ENCODE data around the gene PECR.
"Not testable (repeated sequence)": the region's sequence is repeated elsewhere in the genome, so short reads cannot be mapped to it uniquely, and the experiment has no call there.

Gene PECR

DNA sequence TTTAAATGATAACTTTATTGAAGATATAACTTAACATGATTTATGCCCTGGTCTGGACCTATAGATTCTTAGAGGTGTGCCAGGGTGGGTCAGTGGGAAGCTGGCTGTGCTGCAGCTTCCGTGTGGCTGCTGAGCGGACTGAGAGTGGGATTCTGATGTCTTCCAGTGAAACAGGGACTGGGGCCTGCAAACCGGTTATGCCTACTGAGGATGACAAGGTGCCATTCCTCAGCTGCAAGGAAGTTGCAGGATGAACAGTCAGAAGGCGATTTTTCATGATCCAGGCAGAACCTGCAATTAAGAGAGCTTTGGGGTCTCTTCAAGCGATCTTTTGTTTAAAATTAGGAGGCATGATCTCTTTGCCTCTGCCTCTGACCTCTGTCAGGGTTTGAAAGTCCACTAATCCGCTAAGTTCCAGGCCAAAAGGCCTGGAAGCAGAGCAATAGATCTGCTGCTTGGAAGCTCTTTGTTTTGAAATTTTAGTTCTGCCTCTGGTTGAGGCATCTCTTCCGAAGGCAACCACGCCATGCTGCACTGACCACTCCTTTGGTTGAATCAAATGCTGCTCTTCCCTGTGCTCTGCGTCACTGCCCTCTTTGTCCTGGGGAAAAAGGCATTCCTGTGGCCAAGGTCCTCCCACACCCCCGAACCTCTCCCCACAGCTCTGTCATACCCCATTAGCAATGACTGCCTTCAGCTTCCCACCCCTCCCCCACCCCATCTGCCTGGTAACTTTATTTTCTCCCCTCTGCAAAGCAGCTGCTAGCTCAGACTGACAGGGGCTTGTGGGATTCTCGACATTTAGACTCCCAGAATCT is 2.1 kb upstream of the PECR start:
- Mint-ChIP-seq H3K36me3 (no peaks in the 10 kb centered on the region), H3K4me1 (peaks cover 57% of the 10 kb centered on the region), H3K9me3 (no peaks in the 10 kb centered on the region), H3K4me3 (peak overlapping the region; percentile 93), H3K27ac (peak overlapping the region; percentile 94)
- ATAC-seq (no peak), DNase-seq (ENCODE audit: low spot score in 2 of 2) (no peak)

- Mint-ChIP-seq H3K27ac (peak overlapping the region; percentile 94), H3K4me3 (peak overlapping the region; percentile 93), H3K9me3 (no peaks in the 10 kb centered on the region), H3K36me3 (no peaks in the 10 kb centered on the region), H3K4me1 (peaks cover 56% of the 10 kb centered on the region)
- no peak for ATAC-seq
- DNase-seq (ENCODE audit: low spot score in 2 of 2): no peak
Measured at GRCh38 chr2:216082805-216083204, 1.2 kb upstream of the PECR start.

DNA sequence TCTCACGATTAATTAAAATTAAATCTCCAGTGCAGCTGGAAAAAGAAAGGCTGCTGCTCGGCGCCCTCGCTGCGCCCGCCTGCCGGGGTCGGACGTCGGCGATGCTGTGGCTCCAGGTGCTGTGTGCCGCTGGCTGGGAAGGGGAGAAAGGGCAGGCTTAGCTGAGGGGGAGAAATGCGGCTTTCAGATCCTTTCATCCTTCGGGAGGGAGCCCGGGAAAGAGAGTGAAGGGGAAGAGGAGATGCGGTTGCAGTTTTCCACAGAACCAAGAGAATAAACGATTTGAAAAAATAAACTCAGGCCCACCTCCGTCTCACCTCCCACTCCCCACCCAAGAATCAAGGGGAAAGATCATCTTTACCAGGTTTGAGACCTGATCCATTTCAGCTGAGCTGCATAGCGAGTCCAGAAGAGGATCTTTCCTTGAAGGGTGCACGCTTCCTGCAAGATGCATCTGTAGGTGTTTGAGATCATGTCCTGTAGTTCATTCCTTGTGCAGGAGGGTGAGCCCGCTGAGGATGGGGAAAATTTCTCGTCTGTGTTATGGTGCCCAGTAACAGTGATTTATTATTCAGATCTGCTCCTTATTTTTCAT is 605 bp upstream of the PECR start:
- Mint-ChIP-seq H3K4me1 (peaks cover 56% of the 10 kb centered on the region), H3K9me3 (no peaks in the 10 kb centered on the region), H3K4me3 (peak overlapping the region; percentile 93), H3K27ac (peak overlapping the region; percentile 94), H3K36me3 (no peaks in the 10 kb centered on the region)
- peak; percentile 29 for ATAC-seq
- DNase-seq (ENCODE audit: low spot score in 2 of 2): no peak

GRCh38 chr2:216081012-216081411 is 597 bp downstream of the PECR start:
- Mint-ChIP-seq H3K4me3 (peak overlapping the region; percentile 93), H3K36me3 (no peaks in the 10 kb centered on the region), H3K9me3 (no peaks in the 10 kb centered on the region), H3K4me1 (peaks cover 48% of the 10 kb centered on the region), H3K27ac (peak overlapping the region; percentile 94)
- DNase-seq (ENCODE audit: low spot score in 2 of 2) (no peak), ATAC-seq (no peak)

DNA sequence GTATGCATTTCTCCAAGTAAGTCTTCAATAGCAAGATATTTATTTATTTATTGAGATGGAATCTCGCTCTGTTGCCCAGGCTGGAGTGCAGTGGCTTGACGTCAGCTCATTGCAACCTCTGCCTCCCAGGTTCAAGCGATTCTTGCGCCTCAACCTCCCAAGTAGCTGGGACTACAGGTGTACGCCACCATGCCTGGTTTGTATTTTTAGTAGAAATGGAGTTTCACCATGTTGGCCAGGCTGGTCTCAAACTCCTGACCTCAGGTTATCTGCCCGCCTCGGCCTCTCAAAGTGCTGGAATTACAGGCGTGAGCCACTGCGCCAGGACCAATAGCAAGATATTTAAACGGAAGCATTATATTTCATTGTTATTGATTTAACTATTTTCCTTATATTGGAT is 1.6 kb downstream of the PECR start:
- H3K4me3 Mint-ChIP-seq: peak overlapping the region; percentile 93
- peaks cover 44% of the 10 kb centered on the region for H3K4me1 Mint-ChIP-seq
- ATAC-seq; H3K9me3 Mint-ChIP-seq; DNase-seq (ENCODE audit: low spot score in 2 of 2); H3K36me3 Mint-ChIP-seq; H3K27ac Mint-ChIP-seq: not testable (repeated sequence)

DNA sequence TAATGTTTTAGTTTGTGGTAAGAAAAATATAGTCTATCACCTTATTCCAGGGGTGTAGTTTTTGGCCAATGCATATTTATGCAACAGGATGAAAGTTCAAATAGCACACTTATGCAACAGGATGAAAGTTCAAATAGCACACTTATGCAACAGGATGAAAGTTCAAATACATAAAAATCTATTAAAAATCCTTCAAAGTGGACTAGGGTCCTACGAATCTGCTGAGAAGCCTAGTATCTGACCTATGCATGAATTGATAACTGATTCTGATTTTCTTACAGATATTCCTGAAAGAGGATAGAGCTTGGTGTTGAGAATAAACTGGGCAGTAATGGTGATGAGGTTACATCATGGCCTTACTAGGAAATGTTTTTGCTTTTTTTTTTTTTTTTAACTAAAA is 2.8 kb downstream of the PECR start:
- ATAC-seq (no peak), DNase-seq (ENCODE audit: low spot score in 2 of 2) (no peak)
- Mint-ChIP-seq H3K9me3 (no peaks in the 10 kb centered on the region), H3K27ac (no peak overlapping the region), H3K4me1 (peaks cover 42% of the 10 kb centered on the region), H3K4me3 (no peak overlapping the region), H3K36me3 (peaks cover 8% of the 10 kb centered on the region)

DNA sequence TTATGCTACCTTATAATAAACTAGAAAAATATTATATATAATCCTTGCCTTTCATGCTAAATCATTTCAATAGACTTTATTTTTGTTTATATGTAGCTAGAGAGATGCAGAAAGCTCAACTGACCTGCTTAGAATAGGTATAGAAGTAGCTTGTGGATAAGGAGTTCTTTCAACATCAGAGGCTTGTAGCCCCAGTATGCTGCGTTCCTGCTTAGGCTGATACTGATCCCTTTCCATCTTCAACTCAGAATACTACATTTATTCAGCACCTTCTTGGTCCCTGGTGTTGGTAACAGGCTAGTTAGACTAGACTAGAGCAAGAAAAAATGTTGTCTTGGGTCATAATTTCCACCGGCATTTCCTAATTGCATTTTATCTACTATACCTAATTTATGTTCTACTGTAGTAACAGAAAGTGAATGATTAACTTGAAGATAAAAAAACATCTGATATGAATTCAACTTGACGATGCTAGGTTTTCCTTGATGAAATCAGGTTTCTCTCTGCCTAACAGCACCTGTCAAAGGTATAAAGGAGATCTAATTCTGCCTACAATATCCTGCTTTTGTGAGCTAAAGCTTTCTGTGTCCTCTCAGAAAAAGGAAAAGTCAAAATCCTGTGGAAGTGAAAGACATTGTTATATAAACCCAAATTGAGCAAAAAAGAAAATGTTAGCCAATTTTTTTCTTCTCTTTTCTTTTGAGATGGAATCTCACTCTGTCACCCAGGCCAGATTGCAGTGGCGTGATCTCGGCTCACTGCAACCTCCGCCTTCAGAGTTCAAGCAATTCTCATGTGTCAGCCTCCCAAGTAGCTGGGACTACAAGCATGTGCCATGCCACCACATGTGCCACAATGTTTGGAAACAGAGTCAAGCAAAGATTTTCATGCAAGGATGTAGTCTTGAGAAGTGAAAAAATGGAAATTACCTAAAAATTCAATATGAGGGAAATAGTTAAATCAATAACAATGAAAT is 5.8 kb downstream of the PECR start:
- peaks cover 17% of the 10 kb centered on the region for H3K4me1 Mint-ChIP-seq
- no peak overlapping the region for H3K4me3 Mint-ChIP-seq
- H3K36me3 Mint-ChIP-seq: peaks cover 10% of the 10 kb centered on the region
- DNase-seq (ENCODE audit: low spot score in 2 of 2): no peak
- H3K9me3 Mint-ChIP-seq: no peaks in the 10 kb centered on the region
- H3K27ac Mint-ChIP-seq: peak overlapping the region; percentile 40
- ATAC-seq: no peak

DNA sequence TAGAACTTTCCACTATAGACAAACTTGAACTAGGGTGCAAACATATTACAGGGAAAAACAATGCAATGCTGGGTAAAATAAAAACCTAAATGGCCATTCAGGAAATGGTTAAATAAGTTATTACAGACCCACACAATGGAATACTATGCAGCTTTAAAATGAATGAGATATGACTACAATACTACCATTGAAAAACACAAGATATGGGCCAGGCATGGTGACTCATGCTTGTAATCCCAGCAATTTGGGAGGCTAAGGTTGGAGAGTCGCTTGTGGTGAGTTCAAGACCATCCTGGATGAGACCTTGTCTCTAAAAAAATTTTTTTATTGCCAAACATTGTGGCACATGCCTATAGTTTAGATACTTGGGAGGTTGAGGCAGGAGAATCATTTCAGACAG is 6.8 kb downstream of the PECR start:
- H3K9me3 Mint-ChIP-seq: no peaks in the 10 kb centered on the region
- H3K4me3 Mint-ChIP-seq: no peak overlapping the region
- no peak overlapping the region for H3K27ac Mint-ChIP-seq
- H3K36me3 Mint-ChIP-seq: peaks cover 10% of the 10 kb centered on the region
- H3K4me1 Mint-ChIP-seq: peaks cover 13% of the 10 kb centered on the region
- no peak for DNase-seq (ENCODE audit: low spot score in 2 of 2)
- no peak for ATAC-seq

DNA sequence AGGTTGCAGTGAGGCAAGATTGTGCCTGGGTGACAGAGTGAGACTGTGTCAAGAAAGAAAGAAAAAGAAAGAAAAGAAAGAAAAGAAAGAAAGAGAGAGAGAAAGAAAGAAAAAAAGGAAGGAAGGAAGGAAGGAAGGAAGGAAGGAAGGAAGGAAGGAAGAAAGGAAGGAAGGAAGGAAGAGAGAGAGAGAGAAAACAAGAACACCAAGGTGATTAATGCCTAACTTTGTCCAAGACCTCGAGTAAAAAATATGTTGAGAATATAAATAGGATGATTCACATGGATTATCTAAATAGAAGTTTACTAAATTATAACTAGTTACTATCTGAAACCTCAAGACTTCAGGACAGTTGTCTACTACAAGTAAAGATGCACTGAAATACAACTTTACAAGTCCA is 7.2 kb downstream of the PECR start:
- H3K36me3 Mint-ChIP-seq: peaks cover 10% of the 10 kb centered on the region
- H3K4me1 Mint-ChIP-seq: peaks cover 14% of the 10 kb centered on the region
- ATAC-seq: no peak
- DNase-seq (ENCODE audit: low spot score in 2 of 2): no peak
- no peak overlapping the region for H3K27ac Mint-ChIP-seq
- H3K9me3 Mint-ChIP-seq: no peaks in the 10 kb centered on the region
- H3K4me3 Mint-ChIP-seq: no peak overlapping the region

GRCh38 chr2:216073773-216074172 is 7.8 kb downstream of the PECR start:
- no peak for DNase-seq (ENCODE audit: low spot score in 2 of 2)
- Mint-ChIP-seq H3K9me3 (no peaks in the 10 kb centered on the region), H3K27ac (no peak overlapping the region), H3K4me1 (peaks cover 18% of the 10 kb centered on the region), H3K4me3 (no peak overlapping the region), H3K36me3 (peaks cover 10% of the 10 kb centered on the region)
- ATAC-seq: peak; percentile 64

DNA sequence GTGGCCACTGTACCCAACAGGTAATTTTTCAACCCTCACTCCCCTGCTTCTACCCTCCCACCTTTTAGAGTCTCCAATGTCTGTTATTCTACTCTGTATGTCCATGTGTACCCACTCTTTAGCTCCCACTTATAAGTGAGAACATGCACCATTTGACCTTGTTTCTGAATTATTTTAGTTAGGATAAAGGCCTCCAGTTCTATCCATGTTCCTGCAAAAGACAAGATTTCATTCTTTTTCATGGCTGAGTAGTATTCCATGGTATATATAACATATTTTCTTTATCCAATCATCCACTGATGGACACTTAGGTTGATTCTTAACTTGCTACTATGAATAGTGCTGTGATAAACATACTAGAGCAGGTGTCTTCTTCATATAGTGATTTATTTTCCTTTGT is 9.1 kb downstream of the PECR start:
- ATAC-seq: no peak
- H3K4me1 Mint-ChIP-seq: peaks cover 24% of the 10 kb centered on the region

GRCh38 chr2:216071111-216071851 is 10.3 kb downstream of the PECR start:
- ATAC-seq (no peak), DNase-seq (ENCODE audit: low spot score in 2 of 2) (no peak)
- H3K4me3 Mint-ChIP-seq: no peak overlapping the region
- H3K4me1 Mint-ChIP-seq: peaks cover 30% of the 10 kb centered on the region
- peaks cover 15% of the 10 kb centered on the region for H3K36me3 Mint-ChIP-seq
- H3K9me3 Mint-ChIP-seq: no peaks in the 10 kb centered on the region
- H3K27ac Mint-ChIP-seq: no peak overlapping the region

More for the DNA sequence above, 9.1 kb downstream of the PECR start:
- Mint-ChIP-seq H3K36me3 (peaks cover 15% of the 10 kb centered on the region), H3K27ac (no peak overlapping the region), H3K9me3 (no peaks in the 10 kb centered on the region), H3K4me3 (no peak overlapping the region)
- no peak for DNase-seq (ENCODE audit: low spot score in 2 of 2)

GRCh38 chr2:216070195-216070594 is 11.4 kb downstream of the PECR start:
- Mint-ChIP-seq H3K4me3 (no peak overlapping the region), H3K36me3 (peaks cover 21% of the 10 kb centered on the region), H3K4me1 (peaks cover 30% of the 10 kb centered on the region), H3K9me3 (no peaks in the 10 kb centered on the region), H3K27ac (no peak overlapping the region)
- no peak for ATAC-seq
- no peak for DNase-seq (ENCODE audit: low spot score in 2 of 2)

DNA sequence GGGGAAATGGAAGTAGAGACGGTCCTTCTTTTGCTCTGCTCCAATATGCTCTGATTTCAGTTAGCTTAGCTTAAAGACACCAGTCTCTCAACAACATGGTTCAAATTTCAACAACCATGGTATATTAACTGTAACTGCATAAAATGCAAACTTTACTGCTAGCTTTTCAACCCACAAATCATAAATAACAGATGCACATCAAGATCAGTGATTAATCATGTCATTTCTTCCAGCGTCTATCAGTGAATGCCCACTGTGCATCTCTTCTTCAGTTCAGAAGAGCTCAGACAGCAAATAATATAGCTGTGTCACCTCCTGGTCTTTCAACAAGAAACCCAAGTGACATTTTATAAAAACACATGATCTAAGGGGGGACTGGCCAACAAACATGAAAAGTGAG is 12.6 kb downstream of the PECR start:
- no peak overlapping the region for H3K4me3 Mint-ChIP-seq
- peaks cover 22% of the 10 kb centered on the region for H3K4me1 Mint-ChIP-seq
- H3K27ac Mint-ChIP-seq: no peak overlapping the region
- DNase-seq (ENCODE audit: low spot score in 2 of 2) (no peak), ATAC-seq (no peak)
- H3K9me3 Mint-ChIP-seq: no peaks in the 10 kb centered on the region
- H3K36me3 Mint-ChIP-seq: peaks cover 27% of the 10 kb centered on the region

DNA sequence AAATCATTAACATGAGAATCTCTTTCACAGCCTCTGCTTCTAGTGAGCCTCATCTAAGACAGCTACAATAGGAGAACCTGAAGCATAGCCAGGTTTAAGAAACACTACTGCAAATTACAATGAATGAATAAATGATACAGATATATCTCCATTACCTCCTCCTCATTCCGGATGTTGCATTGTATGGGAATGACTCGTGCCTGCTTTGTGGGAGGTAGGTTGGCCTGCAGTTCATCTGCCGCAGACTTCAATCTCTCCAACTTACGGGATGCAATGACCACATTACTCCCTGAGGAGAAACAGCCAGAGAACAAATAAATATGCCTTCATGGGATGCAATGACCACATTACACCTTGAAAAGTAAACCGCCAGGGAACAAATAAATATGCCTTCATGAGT is 15.4 kb downstream of the PECR start:
- no peak for DNase-seq (ENCODE audit: low spot score in 2 of 2)
- ATAC-seq: no peak
- Mint-ChIP-seq H3K4me3 (no peak overlapping the region), H3K27ac (no peak overlapping the region), H3K36me3 (peaks cover 41% of the 10 kb centered on the region), H3K4me1 (peaks cover 18% of the 10 kb centered on the region), H3K9me3 (no peaks in the 10 kb centered on the region)
